Measurements from ENCODE around the gene CHCHD6. TPM values are rescaled to one million over a fixed set of nuclear protein-coding genes. Genes with fewer than 3 reads are reported as not detected.

Gene CHCHD6
- total RNA-seq, 1 experiment from 2014 or later, result 36.3 TPM

- intact Hi-C loops (cut with micrococcal nuclease), result no loop called here
- BruUV-seq (replicated peaks), result no TSS peak
- TF ChIP-seq JUND (IDR thresholded peaks at IDR 0.05) (no peak), EZH2 (IDR thresholded peaks at IDR 0.05) (no peak), EGR1 (IDR thresholded peaks at IDR 0.05; ENCODE audit: low read depth) (no peak), POLR2AphosphoS5 (IDR thresholded peaks at IDR 0.05; ENCODE audit: low read depth, low read length) (no peak), ZNF274 (IDR thresholded peaks at IDR 0.05; ENCODE audit: low read depth, low read length) (no peak), ZBTB33 (IDR thresholded peaks at IDR 0.05; ENCODE audit: extremely low read depth, insufficient replicate concordance, low read length) (no peak), FOSL1 (IDR thresholded peaks at IDR 0.05; ENCODE audit: low read depth) (no peak), EZH2phosphoT487 (IDR thresholded peaks at IDR 0.05; ENCODE audit: borderline replicate concordance) (no peak), ELF1 (IDR thresholded peaks at IDR 0.05; ENCODE audit: borderline replicate concordance, low read depth) (no peak), TCF7L2 (IDR thresholded peaks at IDR 0.05; ENCODE audit: borderline replicate concordance, extremely low read depth, insufficient read depth, insufficient read length) (no peak), SIN3A (IDR thresholded peaks at IDR 0.05; ENCODE audit: low read depth) (no peak)
These were observed 19.8 kb downstream of the CHCHD6 start for GRCh38 chr3:126723801-126724200.

More at GRCh38 chr3:126723801-126724200, 19.8 kb downstream of the CHCHD6 start:
- RAD21 ChIA-PET (ENCODE audit: low non-redundant PET in 1 of 2, low total read pairs in 2 of 2, uncharacterized antibody in 2 of 2, unreplicated experiment in 2 of 2), result no interaction called here
- peaks cover 0 to 6% of the 10 kb centered on the region in 2 experiments; a peak in 2 of 4 replicates for H3K36me3 ChIP-seq (ENCODE audit: control insufficient read depth in 1 of 2, insufficient read depth in 2 of 2, low read length in 2 of 2)
- 0 out of 4 replicates have a peak, but pooled peaks cover 0 to 6% of the 10 kb centered on the region in 2 experiments for H3K9me3 ChIP-seq (ENCODE audit: control insufficient read depth in 1 of 2, insufficient read depth in 1 of 2, low read depth in 1 of 2, low read length in 2 of 2)
- H3K9me2 ChIP-seq (ENCODE audit: insufficient read depth), result no peaks in the 10 kb centered on the region
- POLR2A ChIA-PET, result no interaction called here
- H3K4me2 ChIP-seq (ENCODE audit: low read length), result no peak overlapping the region
- H3K79me2 ChIP-seq (ENCODE audit: insufficient read depth, low read length), result peaks cover 34% of the 10 kb centered on the region
- no peaks in the 10 kb centered on the region for H3K27me3 ChIP-seq (ENCODE audit: insufficient read depth, low read length)
- CTCF ChIA-PET, result no interaction called here
- no peaks in the 10 kb centered on the region for H4K20me1 ChIP-seq (ENCODE audit: insufficient read depth)
- no peaks in the 10 kb centered on the region for H3K4me1 ChIP-seq (ENCODE audit: control insufficient read depth in 1 of 2, insufficient read depth in 2 of 2, low read length in 2 of 2)
- H3K4me3 ChIP-seq (replicated peaks in 1 of 2; ENCODE audit: low read depth in 1 of 2, low read length in 2 of 2), result no peak overlapping the region
- DNase-seq (ENCODE audit: low read depth, low spot score) (no peak), ATAC-seq (no peak)
- H2AFZ ChIP-seq (ENCODE audit: low read depth, low read length, poor library complexity, severe bottlenecking), result no peak overlapping the region
- no peak overlapping the region for H3K27ac ChIP-seq (ENCODE audit: low read depth, low read length)
- H3K9ac ChIP-seq (ENCODE audit: low read length), result no peak overlapping the region

Data from HCT116 (cell line).